Mucosa of descending colon (tissue), 3 donors: ENCODE data around the gene GALNT3. TPM values are rescaled to one million over a fixed set of nuclear protein-coding genes. Genes with fewer than 3 reads are reported as not detected.

Source experiments
- ATAC-seq: fragments of 200-7000 bp; cut with Tn5 transposase; one replicate; pipeline ENCODE4 v1.9.1; 2020; ENCODE audit warnings: mild to moderate bottlenecking, moderate library complexity
- DNase-seq, 3 donors: peaks; one replicate each; pipeline ENCODE4 v3.0.0-alpha.2; 2020
- H3K36me3 ChIP-seq: fragments of 200-600 bp; one replicate; pipeline ENCODE4 v1.8.0; 2021; ENCODE audit warnings: low read depth, mild to moderate bottlenecking
- H3K4me1 ChIP-seq: fragments of 200-600 bp; one replicate; pipeline ENCODE4 v1.8.0; 2021; ENCODE audit warnings: low read depth, mild to moderate bottlenecking
- H3K4me3 ChIP-seq: fragments of 200-600 bp; one replicate; pipeline ENCODE4 v1.8.0; 2021; ENCODE audit warnings: mild to moderate bottlenecking
- H3K9me3 ChIP-seq: fragments of 200-600 bp; one replicate; pipeline ENCODE4 v1.8.0; 2021; ENCODE audit warnings: mild to moderate bottlenecking
- intact Hi-C, 2 donors: fragments of 100-400 bp; cut with DNase I in 1 of 2; cut with micrococcal nuclease in 1 of 2; formaldehyde crosslinking; loops; one replicate each; pipeline versions ENCODE4 v1.11.0 to v1.11.1; 2022; cut with DNase I, micrococcal nuclease
- total RNA-seq, 3 donors: library from RNA; stranded (reverse); fragmentation: NEBNext Ultra II Directional in 2 of 3; extraction: Animal tissue kit (Norgen Biotek cat#: 25700) in 2 of 3; gene quantifications; one replicate each; pipeline versions ENCODE4 v1.2.1 to v1.2.4, GENCODE V29; 2021 to 2023
- TF ChIP-seq, protein P1 (sequence below): fragments of 200-600 bp; IDR thresholded peaks from one replicate; pipeline ENCODE4 v1.8.0; 2022; ENCODE audit warnings: antibody characterized with exemption, mild to moderate bottlenecking
- donor health status: DM: no; HTN: no; CAD: no; lungs with moderate emphysema.
- donor health status: DM: no; HTN: no; CAD: no.
- donor health status: DM: no; HTN: yes; CAD: no.

Gene GALNT3
- total RNA-seq, 3 donors from 2014 or later: 33.4 to 82.8 (median 81.0) TPM

DNA sequence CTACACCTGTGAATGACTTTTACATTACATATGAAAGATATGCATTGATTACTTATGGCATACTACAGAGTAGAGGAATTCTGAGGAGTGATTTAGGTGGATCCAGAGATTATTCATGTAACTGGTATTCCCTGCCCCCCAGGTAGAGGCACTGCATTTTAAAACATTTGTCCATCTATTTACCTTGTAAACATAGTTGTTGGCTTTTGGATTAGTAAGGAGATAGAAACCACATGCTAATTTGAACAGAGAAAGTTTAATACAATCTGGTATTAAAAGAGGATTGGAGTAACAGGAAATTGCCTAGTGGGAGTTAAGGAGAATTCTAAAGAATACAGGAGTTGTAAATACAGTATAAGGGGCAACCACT lies 15.9 kb downstream of the GALNT3 start:
- ATAC-seq (no peak), DNase-seq (no peak)
- TF ChIP-seq, protein P1, sequence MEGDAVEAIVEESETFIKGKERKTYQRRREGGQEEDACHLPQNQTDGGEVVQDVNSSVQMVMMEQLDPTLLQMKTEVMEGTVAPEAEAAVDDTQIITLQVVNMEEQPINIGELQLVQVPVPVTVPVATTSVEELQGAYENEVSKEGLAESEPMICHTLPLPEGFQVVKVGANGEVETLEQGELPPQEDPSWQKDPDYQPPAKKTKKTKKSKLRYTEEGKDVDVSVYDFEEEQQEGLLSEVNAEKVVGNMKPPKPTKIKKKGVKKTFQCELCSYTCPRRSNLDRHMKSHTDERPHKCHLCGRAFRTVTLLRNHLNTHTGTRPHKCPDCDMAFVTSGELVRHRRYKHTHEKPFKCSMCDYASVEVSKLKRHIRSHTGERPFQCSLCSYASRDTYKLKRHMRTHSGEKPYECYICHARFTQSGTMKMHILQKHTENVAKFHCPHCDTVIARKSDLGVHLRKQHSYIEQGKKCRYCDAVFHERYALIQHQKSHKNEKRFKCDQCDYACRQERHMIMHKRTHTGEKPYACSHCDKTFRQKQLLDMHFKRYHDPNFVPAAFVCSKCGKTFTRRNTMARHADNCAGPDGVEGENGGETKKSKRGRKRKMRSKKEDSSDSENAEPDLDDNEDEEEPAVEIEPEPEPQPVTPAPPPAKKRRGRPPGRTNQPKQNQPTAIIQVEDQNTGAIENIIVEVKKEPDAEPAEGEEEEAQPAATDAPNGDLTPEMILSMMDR: no peak
- Histone ChIP-seq H3K9me3 (no peaks in the 10 kb centered on the region), H3K4me3 (no peak overlapping the region), H3K36me3 (no peaks in the 10 kb centered on the region), H3K4me1 (peaks cover 27% of the 10 kb centered on the region)
- intact Hi-C loops: no loop called here

- DNase-seq (no peak), ATAC-seq (peak; percentile 49)
- no peaks in the 10 kb centered on the region for H3K36me3 ChIP-seq
- intact Hi-C loops: no loop called here
- H3K4me3 ChIP-seq: no peak overlapping the region
- peaks cover 27% of the 10 kb centered on the region for H3K4me1 ChIP-seq
- no peaks in the 10 kb centered on the region for H3K9me3 ChIP-seq
- TF ChIP-seq, protein P1: no peak
Measured at GRCh38 chr2:165777522-165778186, 16.4 kb downstream of the GALNT3 start.

DNA sequence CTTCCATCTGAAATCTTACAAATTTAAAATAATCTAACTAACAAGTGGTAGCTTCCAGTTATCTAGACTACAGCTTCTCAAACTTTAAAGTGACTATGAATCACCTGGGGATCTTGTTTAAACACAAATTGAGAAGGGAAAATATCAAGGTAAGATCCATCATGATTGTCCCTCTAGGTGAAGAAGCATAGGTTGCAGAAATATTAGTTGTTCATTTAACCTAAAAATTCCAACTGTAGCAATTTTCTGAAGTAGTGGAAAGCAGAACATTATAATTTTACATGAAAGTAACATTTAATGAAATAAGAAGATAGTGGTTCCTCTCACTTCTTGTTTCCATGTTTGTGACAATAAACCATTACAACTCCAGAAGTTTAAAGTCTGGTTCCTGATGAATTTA lies 17.3 kb downstream of the GALNT3 start:
- ATAC-seq (no peak), DNase-seq (no peak)
- H3K4me3 ChIP-seq: no peak overlapping the region
- TF ChIP-seq, protein P1: no peak
- H3K4me1 ChIP-seq: peaks cover 27% of the 10 kb centered on the region
- no peaks in the 10 kb centered on the region for H3K9me3 ChIP-seq
- intact Hi-C loops: no loop called here
- H3K36me3 ChIP-seq: no peaks in the 10 kb centered on the region

DNA sequence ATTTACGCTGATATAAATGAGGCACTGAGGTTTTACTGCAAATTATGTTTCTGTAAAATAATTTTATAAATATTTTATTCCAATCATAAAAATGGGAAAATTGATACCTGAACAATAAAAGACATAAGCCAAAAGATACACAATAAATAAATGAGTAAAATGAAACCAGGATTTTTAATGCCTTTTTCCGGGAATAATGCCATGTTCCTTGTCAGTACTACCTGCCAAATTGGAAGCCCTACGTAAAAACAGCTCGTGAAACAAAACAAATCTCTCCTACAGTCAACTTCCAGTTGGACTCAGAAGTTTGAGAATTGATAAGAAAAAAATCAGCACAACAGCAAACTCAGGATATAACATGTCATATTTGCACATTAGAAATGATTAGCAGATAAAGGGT lies 18.0 kb downstream of the GALNT3 start:
- no peaks in the 10 kb centered on the region for H3K9me3 ChIP-seq
- intact Hi-C loops: no loop called here
- TF ChIP-seq, protein P1: no peak
- no peak for ATAC-seq
- no peak for DNase-seq
- peaks cover 27% of the 10 kb centered on the region for H3K4me1 ChIP-seq
- H3K36me3 ChIP-seq: no peaks in the 10 kb centered on the region
- no peak overlapping the region for H3K4me3 ChIP-seq

GRCh38 chr2:165773684-165774083 lies 20.4 kb downstream of the GALNT3 start:
- TF ChIP-seq, protein P1: no peak
- Histone ChIP-seq H3K4me1 (peaks cover 25% of the 10 kb centered on the region), H3K36me3 (no peaks in the 10 kb centered on the region), H3K4me3 (no peak overlapping the region), H3K9me3 (no peaks in the 10 kb centered on the region)
- intact Hi-C loops: no loop called here
- no peak for ATAC-seq
- no peak for DNase-seq

GRCh38 chr2:165772183-165772582 lies 21.9 kb downstream of the GALNT3 start:
- H3K4me1 ChIP-seq: peaks cover 11% of the 10 kb centered on the region
- no peak for DNase-seq
- intact Hi-C loops: no loop called here

More at GRCh38 chr2:165772183-165772582, 21.9 kb downstream of the GALNT3 start:
- Histone ChIP-seq H3K4me3 (no peak overlapping the region), H3K9me3 (no peaks in the 10 kb centered on the region), H3K36me3 (no peaks in the 10 kb centered on the region)
- no peak for ATAC-seq
- TF ChIP-seq, protein P1: no peak
